ENCODE data around the gene GPC3. TPM values are rescaled to one million over a fixed set of nuclear protein-coding genes. Genes with fewer than 3 reads are reported as not detected.

The GPC3 gene
- total RNA-seq, 1 experiment from 2014 or later: 32.4 TPM

DNA sequence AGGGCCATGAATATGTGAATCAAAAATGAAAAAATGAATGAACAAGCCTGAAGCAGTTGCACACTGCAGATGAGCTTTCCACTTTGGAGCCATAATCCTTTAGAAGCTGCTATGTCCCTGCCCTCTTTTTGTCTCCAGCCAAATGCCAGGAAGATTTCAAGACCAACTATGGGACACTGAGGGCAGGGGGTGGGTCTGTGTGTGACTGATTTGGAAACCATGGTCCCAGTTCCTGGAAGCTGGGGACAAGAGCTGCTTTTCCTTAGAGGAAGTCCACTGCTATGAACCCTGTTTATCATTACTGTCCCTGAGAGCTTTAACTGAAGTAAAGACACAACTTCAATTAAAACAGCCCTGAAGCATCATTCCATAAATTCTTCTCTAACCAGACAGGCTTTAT lies 416.2 kb downstream of the GPC3 start (continued):
- TF ChIP-seq NR2C2 (CRISPR knock-in tag; IDR thresholded peaks at IDR 0.05) (no peak), CREM (CRISPR knock-in tag; IDR thresholded peaks at IDR 0.05) (no peak), ZBTB21 (CRISPR knock-in tag; IDR thresholded peaks at IDR 0.05; ENCODE audit: borderline replicate concordance) (no peak), TEAD4 (CRISPR knock-in tag; IDR thresholded peaks at IDR 0.05) (no peak), ZNF317 (CRISPR knock-in tag; IDR thresholded peaks at IDR 0.05; ENCODE audit: borderline replicate concordance, low read depth) (no peak), PRRX2 (CRISPR knock-in tag; IDR thresholded peaks at IDR 0.05) (no peak)

DNA sequence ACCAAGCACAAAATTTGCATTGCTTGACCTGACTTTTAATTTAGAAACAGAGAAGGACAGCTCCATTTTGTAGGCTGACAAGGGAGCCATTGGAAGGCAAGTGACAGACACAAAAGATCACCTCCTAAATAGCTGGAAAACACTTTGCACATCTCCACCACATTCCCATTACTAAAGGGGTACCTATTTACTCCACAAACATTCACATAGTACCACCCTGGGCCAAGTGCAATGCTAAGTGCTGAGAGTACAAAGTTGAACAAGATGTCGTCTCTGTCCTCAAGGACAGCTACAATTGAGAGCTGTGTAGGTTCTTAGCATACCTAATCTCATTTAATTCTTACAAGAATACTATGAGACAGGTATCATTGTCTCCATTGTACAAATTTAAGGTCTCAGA lies 417.3 kb downstream of the GPC3 start:
- no peaks in the 10 kb centered on the region for H3K27me3 Mint-ChIP-seq (ENCODE audit: low read depth)
- DNase-seq (ENCODE audit: low spot score): no peak
- ChIA-PET POLR2A (no interaction called here), CTCF (no interaction called here)
- H3K9me3 Mint-ChIP-seq: peaks cover 8% of the 10 kb centered on the region
- no peak for ATAC-seq
- H3K36me3 Mint-ChIP-seq: peaks cover 6% of the 10 kb centered on the region
- H3K4me1 Mint-ChIP-seq: peaks cover 2% of the 10 kb centered on the region; the same call in 1 of the 2 replicates
- no peak overlapping the region for H3K4me3 Mint-ChIP-seq
- no peak overlapping the region for H3K27ac Mint-ChIP-seq
- no peak for TF ChIP-seq GTF2I (CRISPR knock-in tag; conservative IDR thresholded peaks at IDR 0.05)
- TF ChIP-seq, protein P1, sequence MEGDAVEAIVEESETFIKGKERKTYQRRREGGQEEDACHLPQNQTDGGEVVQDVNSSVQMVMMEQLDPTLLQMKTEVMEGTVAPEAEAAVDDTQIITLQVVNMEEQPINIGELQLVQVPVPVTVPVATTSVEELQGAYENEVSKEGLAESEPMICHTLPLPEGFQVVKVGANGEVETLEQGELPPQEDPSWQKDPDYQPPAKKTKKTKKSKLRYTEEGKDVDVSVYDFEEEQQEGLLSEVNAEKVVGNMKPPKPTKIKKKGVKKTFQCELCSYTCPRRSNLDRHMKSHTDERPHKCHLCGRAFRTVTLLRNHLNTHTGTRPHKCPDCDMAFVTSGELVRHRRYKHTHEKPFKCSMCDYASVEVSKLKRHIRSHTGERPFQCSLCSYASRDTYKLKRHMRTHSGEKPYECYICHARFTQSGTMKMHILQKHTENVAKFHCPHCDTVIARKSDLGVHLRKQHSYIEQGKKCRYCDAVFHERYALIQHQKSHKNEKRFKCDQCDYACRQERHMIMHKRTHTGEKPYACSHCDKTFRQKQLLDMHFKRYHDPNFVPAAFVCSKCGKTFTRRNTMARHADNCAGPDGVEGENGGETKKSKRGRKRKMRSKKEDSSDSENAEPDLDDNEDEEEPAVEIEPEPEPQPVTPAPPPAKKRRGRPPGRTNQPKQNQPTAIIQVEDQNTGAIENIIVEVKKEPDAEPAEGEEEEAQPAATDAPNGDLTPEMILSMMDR (IDR thresholded peaks at IDR 0.05): no peak
- TF ChIP-seq, protein P2, sequence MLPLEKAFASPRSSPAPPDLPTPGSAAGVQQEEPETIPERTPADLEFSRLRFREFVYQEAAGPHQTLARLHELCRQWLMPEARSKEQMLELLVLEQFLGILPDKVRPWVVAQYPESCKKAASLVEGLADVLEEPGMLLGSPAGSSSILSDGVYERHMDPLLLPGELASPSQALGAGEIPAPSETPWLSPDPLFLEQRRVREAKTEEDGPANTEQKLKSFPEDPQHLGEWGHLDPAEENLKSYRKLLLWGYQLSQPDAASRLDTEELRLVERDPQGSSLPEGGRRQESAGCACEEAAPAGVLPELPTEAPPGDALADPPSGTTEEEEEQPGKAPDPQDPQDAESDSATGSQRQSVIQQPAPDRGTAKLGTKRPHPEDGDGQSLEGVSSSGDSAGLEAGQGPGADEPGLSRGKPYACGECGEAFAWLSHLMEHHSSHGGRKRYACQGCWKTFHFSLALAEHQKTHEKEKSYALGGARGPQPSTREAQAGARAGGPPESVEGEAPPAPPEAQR (CRISPR knock-in tag; IDR thresholded peaks at IDR 0.05): no peak
- no peak for TF ChIP-seq ZNF396 (CRISPR knock-in tag; IDR thresholded peaks at IDR 0.05; ENCODE audit: borderline replicate concordance)
- TF ChIP-seq, protein P3, sequence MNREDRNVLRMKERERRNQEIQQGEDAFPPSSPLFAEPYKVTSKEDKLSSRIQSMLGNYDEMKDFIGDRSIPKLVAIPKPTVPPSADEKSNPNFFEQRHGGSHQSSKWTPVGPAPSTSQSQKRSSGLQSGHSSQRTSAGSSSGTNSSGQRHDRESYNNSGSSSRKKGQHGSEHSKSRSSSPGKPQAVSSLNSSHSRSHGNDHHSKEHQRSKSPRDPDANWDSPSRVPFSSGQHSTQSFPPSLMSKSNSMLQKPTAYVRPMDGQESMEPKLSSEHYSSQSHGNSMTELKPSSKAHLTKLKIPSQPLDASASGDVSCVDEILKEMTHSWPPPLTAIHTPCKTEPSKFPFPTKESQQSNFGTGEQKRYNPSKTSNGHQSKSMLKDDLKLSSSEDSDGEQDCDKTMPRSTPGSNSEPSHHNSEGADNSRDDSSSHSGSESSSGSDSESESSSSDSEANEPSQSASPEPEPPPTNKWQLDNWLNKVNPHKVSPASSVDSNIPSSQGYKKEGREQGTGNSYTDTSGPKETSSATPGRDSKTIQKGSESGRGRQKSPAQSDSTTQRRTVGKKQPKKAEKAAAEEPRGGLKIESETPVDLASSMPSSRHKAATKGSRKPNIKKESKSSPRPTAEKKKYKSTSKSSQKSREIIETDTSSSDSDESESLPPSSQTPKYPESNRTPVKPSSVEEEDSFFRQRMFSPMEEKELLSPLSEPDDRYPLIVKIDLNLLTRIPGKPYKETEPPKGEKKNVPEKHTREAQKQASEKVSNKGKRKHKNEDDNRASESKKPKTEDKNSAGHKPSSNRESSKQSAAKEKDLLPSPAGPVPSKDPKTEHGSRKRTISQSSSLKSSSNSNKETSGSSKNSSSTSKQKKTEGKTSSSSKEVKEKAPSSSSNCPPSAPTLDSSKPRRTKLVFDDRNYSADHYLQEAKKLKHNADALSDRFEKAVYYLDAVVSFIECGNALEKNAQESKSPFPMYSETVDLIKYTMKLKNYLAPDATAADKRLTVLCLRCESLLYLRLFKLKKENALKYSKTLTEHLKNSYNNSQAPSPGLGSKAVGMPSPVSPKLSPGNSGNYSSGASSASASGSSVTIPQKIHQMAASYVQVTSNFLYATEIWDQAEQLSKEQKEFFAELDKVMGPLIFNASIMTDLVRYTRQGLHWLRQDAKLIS (CRISPR knock-in tag; IDR thresholded peaks at IDR 0.05; ENCODE audit: borderline replicate concordance): no peak
- no peak for TF ChIP-seq FOXK1 (CRISPR knock-in tag; IDR thresholded peaks at IDR 0.05)
- no peak for TF ChIP-seq ESRRA (CRISPR knock-in tag; IDR thresholded peaks at IDR 0.05; ENCODE audit: borderline replicate concordance)
- TF ChIP-seq GABPB1 (CRISPR knock-in tag; IDR thresholded peaks at IDR 0.05): no peak
- TF ChIP-seq, protein P4, sequence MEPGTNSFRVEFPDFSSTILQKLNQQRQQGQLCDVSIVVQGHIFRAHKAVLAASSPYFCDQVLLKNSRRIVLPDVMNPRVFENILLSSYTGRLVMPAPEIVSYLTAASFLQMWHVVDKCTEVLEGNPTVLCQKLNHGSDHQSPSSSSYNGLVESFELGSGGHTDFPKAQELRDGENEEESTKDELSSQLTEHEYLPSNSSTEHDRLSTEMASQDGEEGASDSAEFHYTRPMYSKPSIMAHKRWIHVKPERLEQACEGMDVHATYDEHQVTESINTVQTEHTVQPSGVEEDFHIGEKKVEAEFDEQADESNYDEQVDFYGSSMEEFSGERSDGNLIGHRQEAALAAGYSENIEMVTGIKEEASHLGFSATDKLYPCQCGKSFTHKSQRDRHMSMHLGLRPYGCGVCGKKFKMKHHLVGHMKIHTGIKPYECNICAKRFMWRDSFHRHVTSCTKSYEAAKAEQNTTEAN (CRISPR knock-in tag; IDR thresholded peaks at IDR 0.05): no peak
- TF ChIP-seq FOXJ3 (CRISPR knock-in tag; IDR thresholded peaks at IDR 0.05; ENCODE audit: borderline replicate concordance): no peak
- TF ChIP-seq, protein P5, sequence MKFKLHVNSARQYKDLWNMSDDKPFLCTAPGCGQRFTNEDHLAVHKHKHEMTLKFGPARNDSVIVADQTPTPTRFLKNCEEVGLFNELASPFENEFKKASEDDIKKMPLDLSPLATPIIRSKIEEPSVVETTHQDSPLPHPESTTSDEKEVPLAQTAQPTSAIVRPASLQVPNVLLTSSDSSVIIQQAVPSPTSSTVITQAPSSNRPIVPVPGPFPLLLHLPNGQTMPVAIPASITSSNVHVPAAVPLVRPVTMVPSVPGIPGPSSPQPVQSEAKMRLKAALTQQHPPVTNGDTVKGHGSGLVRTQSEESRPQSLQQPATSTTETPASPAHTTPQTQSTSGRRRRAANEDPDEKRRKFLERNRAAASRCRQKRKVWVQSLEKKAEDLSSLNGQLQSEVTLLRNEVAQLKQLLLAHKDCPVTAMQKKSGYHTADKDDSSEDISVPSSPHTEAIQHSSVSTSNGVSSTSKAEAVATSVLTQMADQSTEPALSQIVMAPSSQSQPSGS (CRISPR knock-in tag; IDR thresholded peaks at IDR 0.05; ENCODE audit: borderline replicate concordance, low read depth): no peak
- TF ChIP-seq ZNF121 (CRISPR knock-in tag; IDR thresholded peaks at IDR 0.05): no peak
- TF ChIP-seq, protein P6, sequence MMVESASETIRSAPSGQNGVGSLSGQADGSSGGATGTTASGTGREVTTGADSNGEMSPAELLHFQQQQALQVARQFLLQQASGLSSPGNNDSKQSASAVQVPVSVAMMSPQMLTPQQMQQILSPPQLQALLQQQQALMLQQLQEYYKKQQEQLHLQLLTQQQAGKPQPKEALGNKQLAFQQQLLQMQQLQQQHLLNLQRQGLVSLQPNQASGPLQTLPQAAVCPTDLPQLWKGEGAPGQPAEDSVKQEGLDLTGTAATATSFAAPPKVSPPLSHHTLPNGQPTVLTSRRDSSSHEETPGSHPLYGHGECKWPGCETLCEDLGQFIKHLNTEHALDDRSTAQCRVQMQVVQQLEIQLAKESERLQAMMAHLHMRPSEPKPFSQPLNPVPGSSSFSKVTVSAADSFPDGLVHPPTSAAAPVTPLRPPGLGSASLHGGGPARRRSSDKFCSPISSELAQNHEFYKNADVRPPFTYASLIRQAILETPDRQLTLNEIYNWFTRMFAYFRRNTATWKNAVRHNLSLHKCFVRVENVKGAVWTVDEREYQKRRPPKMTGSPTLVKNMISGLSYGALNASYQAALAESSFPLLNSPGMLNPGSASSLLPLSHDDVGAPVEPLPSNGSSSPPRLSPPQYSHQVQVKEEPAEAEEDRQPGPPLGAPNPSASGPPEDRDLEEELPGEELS (CRISPR knock-in tag; IDR thresholded peaks at IDR 0.05): no peak
- TF ChIP-seq, protein P7, sequence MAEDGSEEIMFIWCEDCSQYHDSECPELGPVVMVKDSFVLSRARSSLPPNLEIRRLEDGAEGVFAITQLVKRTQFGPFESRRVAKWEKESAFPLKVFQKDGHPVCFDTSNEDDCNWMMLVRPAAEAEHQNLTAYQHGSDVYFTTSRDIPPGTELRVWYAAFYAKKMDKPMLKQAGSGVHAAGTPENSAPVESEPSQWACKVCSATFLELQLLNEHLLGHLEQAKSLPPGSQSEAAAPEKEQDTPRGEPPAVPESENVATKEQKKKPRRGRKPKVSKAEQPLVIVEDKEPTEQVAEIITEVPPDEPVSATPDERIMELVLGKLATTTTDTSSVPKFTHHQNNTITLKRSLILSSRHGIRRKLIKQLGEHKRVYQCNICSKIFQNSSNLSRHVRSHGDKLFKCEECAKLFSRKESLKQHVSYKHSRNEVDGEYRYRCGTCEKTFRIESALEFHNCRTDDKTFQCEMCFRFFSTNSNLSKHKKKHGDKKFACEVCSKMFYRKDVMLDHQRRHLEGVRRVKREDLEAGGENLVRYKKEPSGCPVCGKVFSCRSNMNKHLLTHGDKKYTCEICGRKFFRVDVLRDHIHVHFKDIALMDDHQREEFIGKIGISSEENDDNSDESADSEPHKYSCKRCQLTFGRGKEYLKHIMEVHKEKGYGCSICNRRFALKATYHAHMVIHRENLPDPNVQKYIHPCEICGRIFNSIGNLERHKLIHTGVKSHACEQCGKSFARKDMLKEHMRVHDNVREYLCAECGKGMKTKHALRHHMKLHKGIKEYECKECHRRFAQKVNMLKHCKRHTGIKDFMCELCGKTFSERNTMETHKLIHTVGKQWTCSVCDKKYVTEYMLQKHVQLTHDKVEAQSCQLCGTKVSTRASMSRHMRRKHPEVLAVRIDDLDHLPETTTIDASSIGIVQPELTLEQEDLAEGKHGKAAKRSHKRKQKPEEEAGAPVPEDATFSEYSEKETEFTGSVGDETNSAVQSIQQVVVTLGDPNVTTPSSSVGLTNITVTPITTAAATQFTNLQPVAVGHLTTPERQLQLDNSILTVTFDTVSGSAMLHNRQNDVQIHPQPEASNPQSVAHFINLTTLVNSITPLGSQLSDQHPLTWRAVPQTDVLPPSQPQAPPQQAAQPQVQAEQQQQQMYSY (CRISPR knock-in tag; IDR thresholded peaks at IDR 0.05): no peak
